HG03139 (cell line): Measurements from ENCODE around the gene IL3RA.
"Not testable (repeated sequence)": the region's sequence is repeated elsewhere in the genome, so short reads cannot be mapped to it uniquely, and the experiment has no call there.

Experiments
- ATAC-seq: cut with Tn5 transposase; IDR thresholded peaks from one replicate; pipeline ENCODE4 v1.9.1; 2021; ENCODE audit not compliant: unreplicated experiment

IL3RA gene

DNA sequence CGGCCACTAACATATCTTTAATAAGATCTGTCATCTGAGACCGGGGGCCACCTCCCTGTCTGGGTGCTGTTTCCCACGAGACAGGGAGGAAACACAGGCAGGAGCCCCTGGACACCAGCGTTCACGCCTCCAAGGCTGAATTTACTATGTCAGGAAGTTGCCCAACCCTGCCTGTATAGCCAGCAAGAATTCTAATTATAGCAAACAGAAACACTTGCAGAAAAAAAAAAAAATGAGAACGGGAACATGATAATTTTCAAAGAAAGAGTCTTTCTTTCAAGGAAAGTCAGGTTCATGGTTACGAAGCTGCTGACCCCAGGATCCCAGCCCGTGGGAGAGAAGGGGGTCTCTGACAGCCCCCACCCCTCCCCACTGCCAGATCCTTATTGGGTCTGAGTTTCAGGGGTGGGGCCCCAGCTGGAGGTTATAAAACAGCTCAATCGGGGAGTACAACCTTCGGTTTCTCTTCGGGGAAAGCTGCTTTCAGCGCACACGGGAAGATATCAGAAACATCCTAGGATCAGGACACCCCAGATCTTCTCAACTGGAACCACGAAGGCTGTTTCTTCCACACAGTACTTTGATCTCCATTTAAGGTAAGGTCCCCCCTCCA is at the start of gene IL3RA:
Gene IL3RA, plus strand, starts transcription at position 455 of the 613 bp plus-strand sequence. CDS start 4,981 bp downstream, outside the sequence.
- ATAC-seq: no peak

DNA sequence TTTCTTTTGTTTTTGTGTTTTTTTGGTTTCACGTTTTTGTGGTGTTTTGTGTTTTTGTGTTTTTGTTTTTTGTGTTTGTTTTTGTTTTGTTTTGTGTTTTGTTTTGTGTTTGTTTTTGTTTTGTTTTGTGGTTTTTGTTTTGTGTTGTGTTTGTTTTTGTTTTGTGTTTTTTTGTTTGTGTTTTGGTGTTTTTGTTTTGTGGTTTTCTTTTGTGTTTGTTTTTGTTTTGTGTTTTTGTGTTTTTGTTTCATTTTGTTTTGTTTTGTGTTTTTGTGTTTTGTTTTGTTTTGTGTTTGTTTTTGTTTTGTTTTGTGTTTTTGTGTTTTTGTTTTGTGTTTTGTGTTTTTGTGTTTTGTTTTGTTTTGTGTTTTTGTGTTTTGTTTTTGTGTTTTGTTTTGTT is 47.0 kb upstream of the IL3RA start:
- ATAC-seq: no peak

DNA sequence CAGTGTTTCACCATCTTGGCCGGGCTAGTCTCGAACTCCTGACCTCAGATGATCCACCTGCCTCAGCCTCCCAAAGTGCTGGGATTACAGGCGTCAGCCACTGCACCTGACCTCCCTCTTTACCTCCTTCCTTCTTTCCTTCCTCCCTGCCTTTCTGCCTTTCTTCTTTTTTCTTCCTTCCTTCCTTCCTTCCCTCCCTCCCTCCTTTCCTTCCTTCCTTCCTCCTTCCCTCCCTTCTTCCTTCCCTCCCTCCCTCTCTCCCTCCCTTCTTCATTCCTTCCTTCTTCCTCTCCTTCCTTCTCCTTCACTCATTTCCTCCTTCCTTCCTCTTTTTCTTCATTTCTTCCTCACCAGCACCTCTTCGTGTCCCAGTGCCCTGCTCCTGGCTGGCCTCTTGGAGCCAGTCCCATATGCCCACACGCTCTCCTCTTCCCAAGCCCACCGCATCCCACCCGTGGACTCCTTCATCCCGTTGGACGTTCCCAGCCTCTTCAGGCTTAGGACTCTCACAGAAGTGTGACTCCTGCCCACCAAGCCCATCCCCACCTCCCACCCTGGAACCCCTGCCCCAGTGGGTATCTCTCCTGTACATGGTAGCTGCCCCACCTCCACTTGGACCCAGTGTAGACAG is 45.4 kb upstream of the IL3RA start:
- no peak for ATAC-seq

DNA sequence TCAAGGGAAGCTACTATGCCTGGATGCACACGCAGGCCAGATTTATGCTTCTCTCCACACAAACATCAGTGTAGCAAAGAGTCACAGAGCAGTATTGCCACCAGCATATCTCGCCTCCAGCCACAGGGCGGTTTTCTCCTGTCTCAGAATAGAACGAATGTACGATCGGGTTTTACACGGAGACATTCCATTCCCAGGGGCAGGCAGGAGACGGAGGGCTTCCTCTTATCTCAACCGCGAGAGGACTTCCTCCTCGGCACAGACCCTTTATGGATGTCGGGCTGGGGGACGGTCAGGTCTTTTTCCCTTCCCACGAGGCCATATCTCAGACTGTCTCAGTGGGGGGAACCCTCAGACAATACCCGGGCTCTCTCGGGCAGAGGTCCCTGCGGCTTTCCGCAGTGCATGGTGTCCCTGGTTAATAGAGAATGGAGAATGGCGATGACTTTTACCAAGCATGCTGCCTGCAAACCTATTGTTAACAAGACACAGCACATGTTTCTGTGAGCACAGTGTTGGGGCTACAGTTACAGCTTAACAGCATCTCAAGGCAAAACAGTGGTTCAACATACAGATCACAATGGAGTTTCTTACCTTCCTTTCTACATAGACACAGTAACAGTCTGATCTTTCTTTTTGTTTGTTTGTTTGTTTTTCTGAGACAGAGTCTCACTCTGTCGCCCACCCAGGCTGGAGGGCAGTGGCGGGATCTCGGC is 43.9 kb upstream of the IL3RA start:
- ATAC-seq: no peak

DNA sequence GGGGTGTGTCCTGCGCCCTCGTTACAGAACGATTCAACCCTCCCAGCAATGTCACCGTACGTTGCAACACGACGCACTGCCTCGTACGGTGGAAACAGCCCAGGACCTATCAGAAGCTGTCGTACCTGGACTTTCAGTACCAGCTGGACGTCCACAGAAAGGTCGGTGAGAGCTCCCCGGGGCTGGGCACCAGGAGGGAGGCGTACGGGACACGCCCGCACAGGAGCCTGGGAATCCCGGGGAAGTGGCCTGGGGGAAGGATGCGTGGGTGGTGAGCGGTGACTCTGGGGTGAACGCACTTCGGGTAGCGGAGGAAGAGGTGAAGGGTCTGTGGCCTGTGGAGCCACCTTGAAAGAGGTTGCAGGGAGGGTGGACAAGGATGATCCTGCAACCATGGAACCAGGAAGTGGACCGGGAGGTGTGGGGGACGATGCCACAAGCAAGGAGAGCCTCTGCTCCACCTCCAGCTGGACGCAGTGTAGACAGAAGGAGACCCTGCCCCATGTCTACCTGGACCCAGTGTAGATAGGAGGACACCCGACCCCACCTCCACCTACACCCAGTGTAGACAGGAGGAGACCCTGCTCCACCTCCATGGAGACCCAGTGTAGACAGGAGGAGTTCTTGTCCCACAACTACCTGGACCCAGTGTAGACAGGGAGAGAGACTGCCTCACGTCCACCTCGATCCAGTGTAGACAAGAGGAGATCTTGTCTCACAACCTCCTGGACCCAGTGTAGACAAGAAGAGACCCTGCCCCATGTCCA is 42.1 kb upstream of the IL3RA start:
- no peak for ATAC-seq

DNA sequence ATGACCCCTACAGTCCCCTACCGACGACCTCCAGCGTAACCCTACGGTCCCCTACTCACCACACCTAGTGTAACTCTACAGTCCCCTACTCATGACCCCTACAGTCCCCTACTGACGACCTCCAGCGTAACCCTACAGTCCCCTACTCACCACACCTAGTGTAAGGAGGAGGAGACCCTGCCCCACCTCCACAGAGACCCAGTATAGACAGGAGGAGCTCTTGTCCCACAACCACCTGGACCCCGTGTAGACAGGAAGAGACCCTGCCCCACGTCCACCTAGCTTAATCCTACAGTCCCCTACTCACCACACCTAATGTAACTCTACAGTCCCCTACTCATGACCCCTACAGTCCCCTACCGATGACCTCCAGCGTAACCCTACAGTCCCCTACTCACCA is 41.0 kb upstream of the IL3RA start:
- ATAC-seq: no peak

DNA sequence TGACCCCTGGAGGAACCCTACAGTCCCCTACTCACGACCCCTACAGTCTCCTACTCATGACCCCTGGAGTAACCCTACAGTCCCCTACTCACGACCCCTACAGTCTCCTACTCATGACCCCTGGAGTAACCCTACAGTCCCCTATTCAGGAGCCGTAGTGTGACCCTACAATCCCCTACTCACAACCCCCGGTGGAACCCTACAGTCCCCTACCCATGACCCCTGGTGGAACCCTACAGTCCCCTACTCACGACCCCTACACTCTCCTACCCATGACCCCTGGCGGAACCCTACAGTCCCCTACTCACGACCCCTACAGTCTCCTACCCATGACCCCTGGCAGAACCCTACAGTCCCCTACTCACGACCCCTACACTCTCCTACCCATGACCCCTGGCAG is 39.0 kb upstream of the IL3RA start:
- not testable (repeated sequence) for ATAC-seq

DNA sequence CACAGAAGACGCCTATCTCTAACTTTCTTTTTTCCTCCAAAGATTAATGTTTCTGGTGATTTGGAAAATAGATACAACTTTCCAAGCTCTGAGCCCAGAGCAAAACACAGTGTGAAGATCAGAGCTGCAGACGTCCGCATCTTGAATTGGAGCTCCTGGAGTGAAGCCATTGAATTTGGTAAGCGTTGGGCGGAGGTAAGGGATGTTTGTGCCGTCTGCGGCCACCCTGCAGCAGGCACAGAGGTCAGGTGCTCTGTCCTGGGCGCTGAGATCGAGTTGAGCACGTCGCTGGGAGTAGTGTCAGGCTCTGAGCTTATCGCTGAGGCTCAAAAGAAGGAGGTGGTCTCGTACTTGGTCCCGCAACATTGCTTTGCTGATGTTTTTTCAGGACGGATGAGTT is 36.1 kb upstream of the IL3RA start:
- no peak for ATAC-seq

DNA sequence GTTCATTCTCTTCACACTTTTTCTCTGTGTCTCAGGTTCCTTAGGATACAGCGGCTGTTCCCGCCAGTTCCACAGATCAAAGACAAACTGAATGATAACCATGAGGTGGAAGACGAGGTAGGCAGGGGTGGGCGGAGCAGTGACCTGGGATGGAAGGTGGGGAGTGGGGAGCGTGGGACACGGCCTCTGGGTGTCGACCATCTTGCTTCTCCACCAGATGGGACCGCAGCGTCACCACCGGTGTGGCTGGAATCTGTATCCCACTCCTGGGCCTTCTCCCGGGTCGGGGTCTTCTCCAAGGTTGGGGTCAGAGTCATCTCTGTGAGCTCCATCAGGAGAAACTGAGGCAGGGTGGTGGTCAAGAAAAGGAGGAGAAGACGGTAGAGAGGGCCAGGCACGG is 31.2 kb upstream of the IL3RA start:
- no peak for ATAC-seq

DNA sequence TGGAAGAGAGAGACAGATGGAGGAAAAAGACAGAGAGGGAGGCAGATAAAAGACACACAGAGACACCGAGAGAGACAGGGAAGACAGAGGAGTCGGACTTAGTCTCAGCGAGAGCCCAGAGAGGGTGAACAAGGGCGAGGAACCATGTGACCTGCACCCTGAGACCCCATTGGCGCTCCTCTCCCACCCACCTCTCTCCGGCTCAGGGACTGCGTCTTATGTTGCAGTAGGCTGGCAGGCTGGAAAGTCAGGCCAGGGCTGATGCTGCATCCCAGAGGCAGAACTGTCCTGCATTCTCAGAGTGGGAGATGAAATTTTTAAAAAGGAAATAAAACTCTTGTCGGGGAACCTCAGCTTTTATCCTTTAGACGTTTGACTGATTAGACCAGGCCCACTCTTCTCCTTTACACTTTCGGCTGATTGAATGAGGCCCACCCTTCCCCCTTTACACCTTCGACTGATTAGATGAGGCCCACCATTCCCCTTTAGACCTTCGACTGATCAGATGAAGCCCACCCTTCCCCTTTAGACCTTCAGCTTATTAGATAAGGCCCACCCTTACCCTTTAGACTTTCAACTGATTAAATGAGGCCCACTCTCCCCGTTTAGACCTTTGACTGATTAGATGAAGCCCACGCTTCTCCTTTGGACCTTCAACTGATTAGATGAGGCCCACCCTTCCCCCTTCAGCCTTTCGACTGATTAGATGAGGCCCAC is 29.5 kb upstream of the IL3RA start:
- ATAC-seq: no peak

DNA sequence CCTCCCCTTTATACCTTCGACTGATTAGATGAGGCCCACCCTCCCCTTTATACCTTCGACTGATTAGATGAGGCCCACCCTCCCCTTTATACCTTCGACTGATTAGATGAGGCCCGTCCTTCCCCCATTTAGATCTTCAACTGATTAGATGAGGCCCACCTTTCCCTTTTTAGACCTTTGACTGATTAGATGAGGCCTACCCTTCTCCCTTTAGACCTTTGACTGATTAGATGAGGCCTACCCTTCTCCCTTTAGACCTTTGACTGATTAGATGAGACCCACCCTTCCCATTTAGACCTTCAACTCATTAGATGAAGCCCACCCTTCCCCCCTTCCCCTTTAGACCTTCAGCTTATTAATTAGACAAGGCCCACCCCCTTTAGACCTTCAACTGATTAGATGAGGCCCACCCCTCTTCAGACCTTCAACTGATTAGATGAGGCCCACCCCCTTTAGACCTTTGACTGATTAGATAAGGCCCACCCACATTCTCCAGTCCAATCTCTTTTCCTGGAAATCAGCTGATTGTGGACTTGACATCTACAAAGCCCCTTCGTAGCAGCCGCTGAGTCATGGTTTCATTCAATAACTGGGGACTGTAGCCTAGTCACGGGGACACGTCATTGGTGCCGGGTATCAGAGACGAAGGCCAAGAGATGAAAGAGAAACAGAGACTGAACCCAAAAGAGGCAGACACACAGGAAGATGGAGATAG is 28.8 kb upstream of the IL3RA start:
- ATAC-seq: no peak

DNA sequence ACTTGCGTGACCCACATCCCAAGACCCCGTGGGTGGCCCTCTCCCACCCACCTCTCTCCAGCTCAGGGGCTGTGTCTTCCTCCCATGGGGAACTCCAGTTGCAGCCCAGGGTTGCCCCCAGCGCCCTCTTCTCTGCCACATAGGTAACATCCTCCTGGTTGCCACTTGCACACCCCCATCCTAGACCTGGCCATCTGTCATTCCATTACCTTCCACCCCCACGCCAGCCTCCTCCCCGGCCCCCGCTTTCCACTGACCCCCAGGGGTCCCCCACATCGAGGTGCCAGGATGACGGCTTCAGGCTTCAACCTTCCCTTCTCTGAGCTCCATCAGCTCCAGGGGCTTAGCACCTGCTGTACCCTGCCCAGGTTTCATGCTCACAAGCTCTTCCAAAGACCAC is 28.1 kb upstream of the IL3RA start:
- no peak for ATAC-seq

DNA sequence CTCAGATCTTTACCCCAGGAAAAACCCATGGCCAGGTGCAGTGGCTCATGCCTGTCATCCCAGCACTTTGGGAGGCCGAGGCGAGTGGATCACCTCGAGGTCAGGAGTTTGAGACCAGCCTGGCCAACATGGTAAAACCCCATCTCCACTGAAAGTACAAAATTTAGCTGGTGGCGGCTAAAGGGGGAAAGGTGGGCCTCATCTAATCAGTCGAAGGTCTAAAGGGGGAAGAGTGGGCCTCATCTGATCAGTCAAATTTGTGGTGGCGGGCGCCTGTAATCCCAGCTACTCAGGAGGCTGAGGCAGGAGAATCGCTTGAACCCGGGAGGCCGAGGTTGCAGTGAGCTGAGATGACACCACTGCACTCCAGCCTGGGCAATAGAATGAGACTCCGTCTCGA is 27.7 kb upstream of the IL3RA start:
- ATAC-seq: not testable (repeated sequence)

DNA sequence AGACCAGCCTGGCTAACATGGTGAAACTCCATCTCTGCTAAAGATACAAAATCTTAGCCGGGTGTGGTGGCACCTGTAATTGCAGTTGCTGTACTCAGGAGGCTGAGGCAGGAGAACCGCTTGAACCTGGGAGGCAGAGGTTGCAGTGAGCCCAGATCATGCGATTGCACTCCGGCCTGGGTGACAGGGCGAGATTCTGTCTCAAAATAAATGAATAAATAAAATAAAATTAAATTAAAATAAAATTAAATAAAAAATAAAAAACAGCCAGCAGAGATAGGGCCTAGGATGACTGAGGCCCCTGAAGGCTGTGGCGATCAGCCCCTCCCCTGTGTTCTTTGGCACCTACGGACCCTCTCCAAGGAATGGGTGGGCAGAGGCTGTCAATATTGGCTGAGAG is 22.8 kb upstream of the IL3RA start:
- no peak for ATAC-seq

DNA sequence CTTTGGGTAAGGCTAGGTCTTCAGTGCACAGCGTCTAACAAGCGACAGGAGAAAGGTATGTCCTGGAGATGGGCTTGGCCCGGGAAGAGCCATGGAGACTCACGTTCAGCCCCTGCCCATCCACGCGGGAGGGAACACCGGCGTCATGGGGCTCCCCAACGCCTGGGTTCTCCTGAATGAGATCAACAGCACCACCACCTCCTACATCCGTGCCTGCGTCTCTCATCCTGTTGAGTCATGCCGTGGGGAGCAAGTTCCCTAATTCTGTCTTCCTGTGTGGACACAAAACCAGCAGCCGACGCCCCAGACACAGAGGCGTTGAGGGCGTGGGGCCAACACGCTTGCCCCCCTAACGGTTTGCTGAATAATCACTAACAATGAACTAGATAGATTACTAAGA is 20.1 kb upstream of the IL3RA start:
- no peak for ATAC-seq

DNA sequence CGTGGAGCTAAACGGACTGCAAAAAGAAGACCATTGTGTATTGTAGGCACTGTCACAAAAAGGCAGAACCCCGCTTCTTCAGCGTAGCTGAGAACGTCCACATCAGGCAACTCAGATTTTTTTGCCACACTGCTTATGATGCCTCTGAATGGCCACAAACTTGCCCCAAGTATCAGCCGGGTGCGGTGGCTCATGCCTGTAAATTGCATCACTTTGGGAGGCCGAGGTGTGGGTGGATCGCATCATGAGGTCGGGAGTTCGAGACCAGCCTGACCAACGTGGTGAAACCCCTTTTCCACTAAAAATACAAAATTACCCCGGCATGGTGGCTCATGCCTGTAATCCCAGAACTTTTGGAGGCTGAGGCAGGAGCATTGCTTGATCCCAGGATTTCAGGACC is 14.9 kb upstream of the IL3RA start:
- no peak for ATAC-seq

DNA sequence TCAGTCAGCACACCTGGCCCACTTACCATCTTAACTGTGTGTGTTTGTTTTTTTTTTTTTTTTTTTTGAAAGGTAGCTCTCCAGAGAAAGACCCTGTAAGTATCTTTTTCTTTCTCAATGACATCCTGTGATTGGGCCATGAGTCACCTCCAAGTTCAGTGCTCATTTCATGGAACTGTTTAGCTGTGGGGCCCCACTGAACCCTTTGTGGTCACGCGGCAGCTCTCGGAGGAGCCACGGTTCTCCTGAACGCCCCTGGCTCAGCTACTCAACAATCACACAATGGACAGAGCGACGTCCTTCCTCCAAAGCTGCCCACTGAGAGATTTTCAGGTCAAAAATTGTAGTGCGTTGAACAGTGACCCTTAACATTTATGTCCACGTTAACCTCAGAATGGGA is 14.2 kb upstream of the IL3RA start:
- no peak for ATAC-seq

DNA sequence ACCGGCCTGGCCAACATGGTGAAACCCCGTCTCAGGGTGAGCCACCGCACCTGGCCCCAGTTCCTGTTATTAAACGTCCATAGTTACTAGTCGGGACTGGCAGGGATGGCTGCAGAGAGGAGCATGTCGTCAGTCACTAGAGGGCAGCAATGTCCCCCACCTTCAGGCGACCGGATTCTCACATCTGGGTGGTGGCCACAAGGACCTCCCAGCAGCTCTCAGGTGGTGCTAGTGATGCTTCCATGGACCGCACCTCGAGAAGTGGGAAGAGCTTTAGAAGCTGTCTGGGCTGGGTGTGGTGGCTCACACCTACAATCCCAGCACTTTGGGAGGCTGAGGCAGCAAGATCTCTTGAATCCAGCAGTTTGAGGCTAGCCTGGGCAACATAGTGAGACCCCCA is 13.3 kb upstream of the IL3RA start:
- no peak for ATAC-seq

DNA sequence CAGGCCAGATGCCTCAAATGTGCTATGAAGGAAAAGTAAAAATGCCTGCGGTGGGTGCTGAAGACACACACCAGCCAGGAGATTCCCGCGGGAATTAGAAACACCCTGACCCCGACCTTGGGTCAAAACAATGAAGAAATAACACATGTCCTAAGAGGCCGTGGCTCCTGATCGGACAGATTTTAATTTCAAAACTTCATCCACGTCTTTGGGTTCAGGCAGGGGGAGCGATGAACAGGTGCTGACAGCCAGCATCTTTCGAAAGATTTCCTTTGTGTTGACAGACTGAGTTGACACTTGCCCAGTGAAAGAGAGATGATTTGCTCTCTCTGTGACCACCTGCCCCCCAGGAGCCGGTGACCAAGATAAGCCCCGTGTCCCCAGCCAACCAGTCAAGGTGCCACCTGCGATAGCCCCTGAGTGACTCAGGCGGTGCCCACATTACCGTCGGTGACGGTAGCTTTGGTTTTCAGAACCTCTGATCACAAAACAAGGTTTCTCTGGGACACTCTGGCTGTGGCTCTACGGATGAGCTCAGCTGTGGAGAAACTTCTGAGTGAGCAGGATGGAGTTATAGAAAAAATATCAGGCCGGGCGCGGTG is 11.0 kb upstream of the IL3RA start:
- ATAC-seq: no peak

DNA sequence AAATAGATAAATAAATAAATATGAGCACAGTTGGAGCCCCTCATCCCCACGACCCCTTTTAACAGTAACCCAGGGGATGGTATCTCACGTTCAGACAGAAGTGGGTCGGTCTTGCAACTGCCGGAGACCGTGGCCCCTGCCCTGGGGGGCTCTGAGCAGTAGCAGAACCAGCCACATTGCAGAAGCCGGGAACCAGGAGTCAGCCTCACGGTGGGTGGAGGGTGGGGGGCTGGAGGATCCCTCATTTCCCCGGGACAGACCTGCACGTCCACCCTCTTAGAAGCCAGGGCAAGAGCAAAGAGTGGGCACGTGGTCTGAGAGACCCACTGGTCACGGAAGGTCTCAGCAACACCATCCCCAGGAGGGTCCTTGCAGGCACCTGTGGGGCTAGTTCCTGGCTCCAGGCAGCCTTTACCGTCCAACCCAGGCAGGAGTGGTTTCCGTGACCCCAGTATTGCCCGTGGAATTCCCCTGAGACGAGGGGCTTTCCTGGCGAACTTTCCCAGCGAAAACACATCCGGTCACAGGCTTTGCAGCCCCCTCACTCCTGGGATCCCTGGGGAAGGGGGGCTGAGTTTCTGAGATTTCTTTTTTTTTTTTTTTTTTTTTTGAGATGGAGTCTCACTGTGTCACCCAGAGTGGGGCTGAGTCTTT is 8.8 kb upstream of the IL3RA start:
- ATAC-seq: no peak
